A673 (cell line): ENCODE measurements around the gene KCNAB2. TPM values are rescaled to one million over a fixed set of nuclear protein-coding genes. Genes with fewer than 3 reads are reported as not detected.

Experiments
- BruUV-seq: library from RNA; stranded (reverse); fragments of 400-500 nt; replicated peaks from 2 replicates; lab custom pipeline; 2021; lab: Mats Ljungman, UMichigan
- CTCF ChIA-PET: fragments of 300-600 bp; sonication (Branson Sonifier 250); formaldehyde crosslinking; loops from one replicate; lab custom pipeline; 2022; ENCODE audit warnings: antibody characterized with exemption; lab: Charles Lee
- POLR2A ChIA-PET: fragments of 300-600 bp; sonication (Branson Sonifier 250); formaldehyde crosslinking; loops from one replicate; lab custom pipeline; 2022; ENCODE audit warnings: antibody characterized with exemption; ENCODE audit not compliant: low non-redundant PET; lab: Charles Lee
- DNase-seq: peaks from one replicate; pipeline ENCODE4 v3.0.0-alpha.2; 2015; ENCODE audit warnings: low spot score
- H3K27ac ChIP-seq: fragments of 200-600 bp; sonication (generic); 2 replicates; pipeline ENCODE4 v1.5.1; 2016; ENCODE audit warnings: mixed run types, low read depth, mild to moderate bottlenecking, mixed read lengths, antibody characterized with exemption, low read length; ENCODE audit not compliant: poor library complexity, severe bottlenecking
- H3K27me3 ChIP-seq: fragments of 200-600 bp; sonication (generic); replicated peaks from 2 replicates; pipeline ENCODE4 v1.6.1; 2017; ENCODE audit warnings: mixed run types, low read depth, mild to moderate bottlenecking, mixed read lengths, antibody characterized with exemption, low read length; ENCODE audit not compliant: insufficient read depth, poor library complexity
- H3K36me3 ChIP-seq: fragments of 200-600 bp; sonication (generic); 2 replicates; pipeline ENCODE4 v1.6.1; 2016; ENCODE audit warnings: mixed run types, mild to moderate bottlenecking, mixed read lengths, antibody characterized with exemption, low read length; ENCODE audit not compliant: insufficient read depth, poor library complexity, severe bottlenecking
- H3K4me1 ChIP-seq: fragments of 200-600 bp; sonication (generic); 2 replicates; pipeline ENCODE4 v1.6.1; 2017; ENCODE audit warnings: mixed run types, mild to moderate bottlenecking, mixed read lengths, antibody characterized with exemption, low read length; ENCODE audit not compliant: insufficient read depth, poor library complexity, severe bottlenecking
- H3K4me3 ChIP-seq: fragments of 200-600 bp; sonication (generic); 2 replicates; pipeline ENCODE4 v1.5.1; 2016; ENCODE audit warnings: low read depth, mixed run types, mild to moderate bottlenecking, mixed read lengths, low read length; ENCODE audit not compliant: poor library complexity, severe bottlenecking
- H3K9me3 ChIP-seq: fragments of 200-600 bp; sonication (generic); 2 replicates; pipeline ENCODE4 v1.6.1; 2016; ENCODE audit warnings: mixed run types, low read depth, mild to moderate bottlenecking, mixed read lengths, antibody characterized with exemption, low read length; ENCODE audit not compliant: poor library complexity, severe bottlenecking
- EZH2 ChIP-seq: fragments of 200-600 bp; sonication (generic); IDR thresholded peaks from 2 replicates; pipeline ENCODE4 v1.6.1; 2017; ENCODE audit warnings: borderline replicate concordance, low read depth, mild to moderate bottlenecking, mixed read lengths, antibody characterized with exemption, low read length; ENCODE audit not compliant: poor library complexity, severe bottlenecking
- intact Hi-C: fragments of 100-400 bp; cut with micrococcal nuclease; formaldehyde crosslinking; loops from one replicate; pipeline ENCODE4 v1.10.0; 2022; ENCODE audit not compliant: unreplicated experiment
- total RNA-seq: library from RNA; stranded (reverse); gene quantifications from 2 replicates; pipeline ENCODE4 v1.2.3, GENCODE V29; 2021
- TF ChIP-seq, protein P1 (sequence below): fragments of 300-800, 200-600 bp; sonication (generic); conservative IDR thresholded peaks from 2 replicates; pipeline ENCODE4 v1.5.1; 2017; ENCODE audit warnings: low read depth, mild to moderate bottlenecking, antibody characterized with exemption, low read length, moderate library complexity, mixed read lengths

KCNAB2 gene
- total RNA-seq, 1 experiment from 2014 or later, result 6.4 TPM

- POLR2A ChIA-PET, result no interaction called here
- no TSS peak for BruUV-seq
Measured at GRCh38 chr1:6106321-6106731, 60.6 kb downstream of the KCNAB2 start.

DNA sequence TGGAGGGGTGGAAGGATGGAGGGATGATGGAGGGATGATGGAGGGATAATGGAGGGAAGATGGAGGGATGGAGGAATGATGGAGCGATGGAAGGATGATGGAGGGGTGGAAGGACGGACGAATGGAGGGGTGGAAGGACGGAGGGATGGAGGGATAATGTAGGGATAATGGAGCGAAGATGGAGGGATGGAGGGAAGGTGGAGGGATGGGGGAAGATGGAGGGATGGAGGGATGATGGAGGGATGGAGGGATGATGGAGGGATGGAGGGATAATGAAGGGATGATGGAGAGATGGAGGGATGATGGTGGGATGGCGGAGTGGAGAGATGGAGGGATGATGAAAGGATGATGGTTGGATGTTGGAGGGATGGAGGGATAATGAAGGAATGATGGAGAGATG lies 61.3 kb downstream of the KCNAB2 start:
- TF ChIP-seq EZH2, result no peak
- TF ChIP-seq, protein P1, sequence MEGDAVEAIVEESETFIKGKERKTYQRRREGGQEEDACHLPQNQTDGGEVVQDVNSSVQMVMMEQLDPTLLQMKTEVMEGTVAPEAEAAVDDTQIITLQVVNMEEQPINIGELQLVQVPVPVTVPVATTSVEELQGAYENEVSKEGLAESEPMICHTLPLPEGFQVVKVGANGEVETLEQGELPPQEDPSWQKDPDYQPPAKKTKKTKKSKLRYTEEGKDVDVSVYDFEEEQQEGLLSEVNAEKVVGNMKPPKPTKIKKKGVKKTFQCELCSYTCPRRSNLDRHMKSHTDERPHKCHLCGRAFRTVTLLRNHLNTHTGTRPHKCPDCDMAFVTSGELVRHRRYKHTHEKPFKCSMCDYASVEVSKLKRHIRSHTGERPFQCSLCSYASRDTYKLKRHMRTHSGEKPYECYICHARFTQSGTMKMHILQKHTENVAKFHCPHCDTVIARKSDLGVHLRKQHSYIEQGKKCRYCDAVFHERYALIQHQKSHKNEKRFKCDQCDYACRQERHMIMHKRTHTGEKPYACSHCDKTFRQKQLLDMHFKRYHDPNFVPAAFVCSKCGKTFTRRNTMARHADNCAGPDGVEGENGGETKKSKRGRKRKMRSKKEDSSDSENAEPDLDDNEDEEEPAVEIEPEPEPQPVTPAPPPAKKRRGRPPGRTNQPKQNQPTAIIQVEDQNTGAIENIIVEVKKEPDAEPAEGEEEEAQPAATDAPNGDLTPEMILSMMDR, result no peak
- H3K36me3 ChIP-seq, result no peaks in the 10 kb centered on the region
- H3K9me3 ChIP-seq, result no peaks in the 10 kb centered on the region
- H3K4me3 ChIP-seq, result no peak overlapping the region
- H3K27ac ChIP-seq, result no peak overlapping the region
- DNase-seq, result no peak
- CTCF ChIA-PET, result no interaction called here
- intact Hi-C loops, result loop anchor here (5.0 kb wide), 2 partner anchors 75 to 295 kb away; partner anchors contain the start of gene CHD5
- POLR2A ChIA-PET, result no interaction called here
- H3K4me1 ChIP-seq, result no peaks in the 10 kb centered on the region
- BruUV-seq, result no TSS peak
- H3K27me3 ChIP-seq, result no peaks in the 10 kb centered on the region

More at GRCh38 chr1:6106321-6106731, 60.6 kb downstream of the KCNAB2 start:
- intact Hi-C loops, result loop anchor here (5.0 kb wide), 2 partner anchors 76 to 296 kb away; partner anchors contain the start of gene CHD5
- DNase-seq, result no peak
- no peaks in the 10 kb centered on the region for H3K36me3 ChIP-seq
- CTCF ChIA-PET, result no interaction called here
- H3K4me3 ChIP-seq, result no peak overlapping the region
- no peaks in the 10 kb centered on the region for H3K9me3 ChIP-seq
- H3K27ac ChIP-seq, result no peak overlapping the region
- no peaks in the 10 kb centered on the region for H3K4me1 ChIP-seq
- no peaks in the 10 kb centered on the region for H3K27me3 ChIP-seq
- TF ChIP-seq, protein P1, result no peak
- TF ChIP-seq EZH2, result no peak

GRCh38 chr1:6107409-6108356 lies 62.0 kb downstream of the KCNAB2 start:
- Histone ChIP-seq H3K4me3 (no peak overlapping the region), H3K27ac (no peak overlapping the region), H3K4me1 (no peaks in the 10 kb centered on the region), H3K27me3 (no peaks in the 10 kb centered on the region), H3K36me3 (no peaks in the 10 kb centered on the region), H3K9me3 (no peaks in the 10 kb centered on the region)
- CTCF ChIA-PET, result no interaction called here
- BruUV-seq, result no TSS peak
- POLR2A ChIA-PET, result no interaction called here
- TF ChIP-seq, protein P1, result no peak
- TF ChIP-seq EZH2, result no peak
- intact Hi-C loops, result loop anchor here (2.0 to 5.0 kb wide), 3 partner anchors 75 to 295 kb away; partner anchors contain the start of genes CHD5 and HES3
- DNase-seq, result no peak
